ENCODE measurements around the gene FBXL16. TPM values are rescaled to one million over a fixed set of nuclear protein-coding genes. Genes with fewer than 3 reads are reported as not detected.

Gene FBXL16
- total RNA-seq, 1 experiment from 2014 or later = 1.1 TPM

GRCh38 chr16:678858-679813 is 26.5 kb downstream of the FBXL16 start:
- TF ChIP-seq CTCF (conservative IDR thresholded peaks at IDR 0.05; ENCODE audit: low read depth, low read length) = no peak
- no peak for TF ChIP-seq EZH2 (IDR thresholded peaks at IDR 0.05; ENCODE audit: borderline replicate concordance, low read depth, low read length, poor library complexity, severe bottlenecking)
- no TSS peak for BruUV-seq (replicated peaks)
- Histone ChIP-seq H3K9me3 (ENCODE audit: low read depth, low read length, poor library complexity, severe bottlenecking) (no peaks in the 10 kb centered on the region), H3K36me3 (ENCODE audit: insufficient read depth, low read length, poor library complexity, severe bottlenecking) (peaks cover 23% of the 10 kb centered on the region), H3K4me1 (ENCODE audit: insufficient read depth, low read length, poor library complexity, severe bottlenecking) (peaks cover 41% of the 10 kb centered on the region), H3K27me3 (replicated peaks; ENCODE audit: insufficient read depth, low read depth, low read length, poor library complexity) (no peaks in the 10 kb centered on the region), H3K27ac (ENCODE audit: low read depth, low read length, poor library complexity, severe bottlenecking) (peak overlapping the region; percentile 85), H3K4me3 (ENCODE audit: low read depth, low read length, poor library complexity, severe bottlenecking) (peak overlapping the region; percentile 94)
- DNase-seq (ENCODE audit: low spot score) = peak; percentile 77
- ChIA-PET CTCF (no interaction called here), POLR2A (ENCODE audit: low non-redundant PET) (no interaction called here)
- intact Hi-C loops (cut with micrococcal nuclease; ENCODE audit: unreplicated experiment) = no loop called here

- Histone ChIP-seq H3K36me3 (ENCODE audit: insufficient read depth, low read length, poor library complexity, severe bottlenecking) (peaks cover 29% of the 10 kb centered on the region), H3K27ac (ENCODE audit: low read depth, low read length, poor library complexity, severe bottlenecking) (peak overlapping the region; percentile 85), H3K27me3 (replicated peaks; ENCODE audit: insufficient read depth, low read depth, low read length, poor library complexity) (no peaks in the 10 kb centered on the region), H3K4me3 (ENCODE audit: low read depth, low read length, poor library complexity, severe bottlenecking) (no peak overlapping the region), H3K4me1 (ENCODE audit: insufficient read depth, low read length, poor library complexity, severe bottlenecking) (peaks cover 36% of the 10 kb centered on the region), H3K9me3 (ENCODE audit: low read depth, low read length, poor library complexity, severe bottlenecking) (no peaks in the 10 kb centered on the region)
- no peak for TF ChIP-seq EZH2 (IDR thresholded peaks at IDR 0.05; ENCODE audit: borderline replicate concordance, low read depth, low read length, poor library complexity, severe bottlenecking)
- TF ChIP-seq CTCF (conservative IDR thresholded peaks at IDR 0.05; ENCODE audit: low read depth, low read length) = no peak
- ChIA-PET CTCF (no interaction called here), POLR2A (ENCODE audit: low non-redundant PET) (no interaction called here)
- no TSS peak for BruUV-seq (replicated peaks)
- intact Hi-C loops (cut with micrococcal nuclease; ENCODE audit: unreplicated experiment) = no loop called here
- no peak for DNase-seq (ENCODE audit: low spot score)
These were observed 27.3 kb downstream of the FBXL16 start for GRCh38 chr16:678209-678857.

- H3K27me3 ChIP-seq (replicated peaks; ENCODE audit: insufficient read depth, low read depth, low read length, poor library complexity) = no peaks in the 10 kb centered on the region
- H3K9me3 ChIP-seq (ENCODE audit: low read depth, low read length, poor library complexity, severe bottlenecking) = no peaks in the 10 kb centered on the region
- POLR2A ChIA-PET (ENCODE audit: low non-redundant PET) = no interaction called here
- no peak overlapping the region for H3K27ac ChIP-seq (ENCODE audit: low read depth, low read length, poor library complexity, severe bottlenecking)
- no peak for DNase-seq (ENCODE audit: low spot score)
- CTCF ChIA-PET = no interaction called here
- H3K4me3 ChIP-seq (ENCODE audit: low read depth, low read length, poor library complexity, severe bottlenecking) = no peak overlapping the region
- H3K36me3 ChIP-seq (ENCODE audit: insufficient read depth, low read length, poor library complexity, severe bottlenecking) = peaks cover 29% of the 10 kb centered on the region
- intact Hi-C loops (cut with micrococcal nuclease; ENCODE audit: unreplicated experiment) = no loop called here
- no TSS peak for BruUV-seq (replicated peaks)
- H3K4me1 ChIP-seq (ENCODE audit: insufficient read depth, low read length, poor library complexity, severe bottlenecking) = peaks cover 31% of the 10 kb centered on the region
- TF ChIP-seq CTCF (conservative IDR thresholded peaks at IDR 0.05; ENCODE audit: low read depth, low read length) (no peak), EZH2 (IDR thresholded peaks at IDR 0.05; ENCODE audit: borderline replicate concordance, low read depth, low read length, poor library complexity, severe bottlenecking) (no peak)
These were observed 28.0 kb downstream of the FBXL16 start for GRCh38 chr16:677316-678190.

Measured in A673 (cell line).